ENCODE measurements around the gene WNT5A. TPM values are rescaled to one million over a fixed set of nuclear protein-coding genes. Genes with fewer than 3 reads are reported as not detected.

WNT5A gene
- total and polyA plus RNA-seq, 2 of the 4 experiments (the other 2 are of a cell fraction) = 224 to 231 TPM

DNA sequence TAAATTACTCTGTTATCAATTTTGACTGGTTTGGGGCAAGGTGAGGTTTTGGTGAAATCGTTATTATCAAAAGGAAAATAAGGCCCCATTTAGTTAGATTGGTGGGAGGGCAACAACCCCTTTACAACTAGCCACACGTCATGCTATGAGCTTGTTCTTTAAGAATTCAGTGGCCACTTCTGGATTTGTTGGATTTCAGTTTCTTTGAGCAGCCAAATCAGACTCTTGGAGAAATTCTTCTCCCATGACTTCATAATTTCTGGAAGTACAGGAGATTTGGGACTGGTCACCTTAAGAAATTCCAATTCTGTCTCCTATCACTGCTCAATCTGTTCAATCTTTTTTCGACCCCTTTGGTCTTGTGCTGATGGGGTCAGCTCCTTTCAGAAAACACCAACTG, 14.8 kb upstream of the WNT5A start:
- no peak overlapping the region for H3K4me3 ChIP-seq (ENCODE audit: insufficient read depth, low read depth, low read length)
- H2AFZ ChIP-seq (replicated peaks; ENCODE audit: low read length, poor library complexity) = no peak overlapping the region
- in situ Hi-C loops (cut with MboI; ENCODE audit: low sequenced_read_pairs) = no loop called here
- no peaks in the 10 kb centered on the region for H3K27me3 ChIP-seq (ENCODE audit: control insufficient read depth, insufficient read depth, low read length)
- no peaks in the 10 kb centered on the region for H3K9me3 ChIP-seq (ENCODE audit: control insufficient read depth, insufficient read depth, low read length)
- TF ChIP-seq MAFK (IDR thresholded peaks at IDR 0.05; ENCODE audit: low read depth, low read length) (no peak), RFX5 (IDR thresholded peaks at IDR 0.05; ENCODE audit: low read depth, low read length) (no peak), SMC3 (IDR thresholded peaks at IDR 0.05; ENCODE audit: low read depth, low read length) (no peak), RAD21 (IDR thresholded peaks at IDR 0.05; ENCODE audit: low read length) (no peak), CEBPB (IDR thresholded peaks at IDR 0.05; ENCODE audit: low read depth, low read length) (no peak), CTCF (conservative IDR thresholded peaks at IDR 0.05; ENCODE audit: low read depth, low read length) (no peak), MXI1 (IDR thresholded peaks at IDR 0.05; ENCODE audit: borderline replicate concordance, low read depth, low read length) (no peak), USF2 (IDR thresholded peaks at IDR 0.05; ENCODE audit: low read depth, low read length) (no peak), CHD1 (IDR thresholded peaks at IDR 0.05; ENCODE audit: low read depth, low read length) (no peak), FOS (IDR thresholded peaks at IDR 0.05; ENCODE audit: low read depth, low read length) (no peak)
- H3K4me1 ChIP-seq (ENCODE audit: control insufficient read depth, insufficient read depth, low read length) = peaks cover 2% of the 10 kb centered on the region; the same call in 1 of the 2 replicates
- H2AK5ac ChIP-seq (ENCODE audit: low read depth, low read length) = no peak overlapping the region
- H3K56ac ChIP-seq (ENCODE audit: extremely low read depth, insufficient read depth, low read length) = no peak overlapping the region
- intact Hi-C loops (cut with micrococcal nuclease) = no loop called here
- peak; percentile 55 for DNase-seq
- H2BK5ac ChIP-seq (ENCODE audit: low read depth, low read length, poor library complexity, severe bottlenecking) = no peak overlapping the region
- no peak overlapping the region for H2AK9ac ChIP-seq (replicated peaks; ENCODE audit: low read depth, low read length, poor library complexity)
- H3K18ac ChIP-seq (ENCODE audit: low read depth, low read length) = no peak overlapping the region
- dilution Hi-C loops (cut with HindIII; ENCODE audit: low sequenced_read_pairs, unreplicated experiment) = no loop called here
- H3K4me2 ChIP-seq (ENCODE audit: low read depth, low read length) = no peak overlapping the region
- H2BK20ac ChIP-seq (ENCODE audit: low read depth, low read length) = no peak overlapping the region; the same call in 1 of the 2 replicates
- no peak overlapping the region for H2BK15ac ChIP-seq (ENCODE audit: low read depth, low read length)
- no TSS peak for BruUV-seq (replicated peaks)
- H3K9ac ChIP-seq (ENCODE audit: low read depth, low read length) = no peak overlapping the region
- WGBS, 2 experiments (ENCODE audit: extremely low coverage in 2 of 2, insufficient read length in 1 of 2) = no CpG with 5 or more reads among the region's 3 CpGs
- no peak overlapping the region for H3K27ac ChIP-seq (ENCODE audit: insufficient read depth, low read length)
- H3K79me1 ChIP-seq (ENCODE audit: low read depth in 1 of 2, low read length in 2 of 2) = no peaks in the 10 kb centered on the region
- ATAC-seq (ENCODE audit: low read depth) = no peak
- no peak overlapping the region for H3K14ac ChIP-seq (replicated peaks; ENCODE audit: low read depth, low read length)
- no peak overlapping the region for H2BK120ac ChIP-seq (ENCODE audit: low read depth, low read length)
- H4K91ac ChIP-seq (ENCODE audit: insufficient read depth, low read depth, low read length) = no peak overlapping the region
- H4K20me1 ChIP-seq (ENCODE audit: insufficient read depth, low read length) = no peaks in the 10 kb centered on the region
- H3K36me3 ChIP-seq (ENCODE audit: control insufficient read depth, insufficient read depth, low read length) = no peaks in the 10 kb centered on the region
- no peak overlapping the region for H3K4ac ChIP-seq (ENCODE audit: low read depth, low read length)
- ChIA-PET POLR2A (ENCODE audit: unreplicated experiment) (no interaction called here), CTCF (interaction anchor here (1.0 kb wide), 1 partner anchor 333 kb away, joined by 3 read pairs; no protein-coding TSS in a partner anchor)
- no peak overlapping the region for H3K23ac ChIP-seq (ENCODE audit: low read depth, low read length)
- H4K8ac ChIP-seq (ENCODE audit: low read depth in 2 of 2, low read length in 2 of 2) = no peak overlapping the region
- H4K5ac ChIP-seq (ENCODE audit: low read depth, low read length) = no peak overlapping the region
- peaks cover 2% of the 10 kb centered on the region; the same call in 1 of the 2 replicates for H3K9me1 ChIP-seq (ENCODE audit: insufficient read depth, low read length)

Measured in IMR-90 (cell line).